Psoas muscle (tissue), 8 donors: ENCODE data around the gene BEND2. TPM values are rescaled to one million over a fixed set of nuclear protein-coding genes. Genes with fewer than 3 reads are reported as not detected.

Experiments used
- ATAC-seq, 4 donors: fragments of 200-7000 bp; cut with Tn5 transposase; one replicate each; pipeline ENCODE4 v1.9.1; 2020; ENCODE audit warnings: moderate library complexity in 3 of 4, mild to moderate bottlenecking in 2 of 4
- DNase-seq, 2 donors: peaks; one replicate each; pipeline ENCODE4 v3.0.0-alpha.2; 2020
- H3K27ac ChIP-seq: fragments of 200-600 bp; one replicate; pipeline ENCODE4 v1.8.0; 2022
- H3K27me3 ChIP-seq, 3 donors: fragments of 200-600 bp in 1 of 3; one replicate each; pipeline versions ENCODE4 v1.6.1 to v1.8.0; 2013 to 2022; ENCODE audit warnings: low read length in 2 of 3, mild to moderate bottlenecking in 2 of 3, moderate library complexity in 1 of 3; ENCODE audit not compliant: insufficient read depth in 3 of 3
- H3K36me3 ChIP-seq, 2 donors: fragments of 200-600 bp in 1 of 2; one replicate each; pipeline versions ENCODE4 v1.6.1 to v1.8.0; 2013 to 2022; ENCODE audit warnings: low read depth in 1 of 2, mild to moderate bottlenecking in 1 of 2, moderate library complexity in 1 of 2; ENCODE audit not compliant: insufficient read depth in 1 of 2
- H3K4me1 ChIP-seq: fragments of 200-600 bp; one replicate; pipeline ENCODE4 v1.8.0; 2022
- H3K4me3 ChIP-seq: fragments of 200-600 bp; one replicate; pipeline ENCODE4 v1.8.0; 2022; ENCODE audit warnings: mild to moderate bottlenecking
- H3K9me3 ChIP-seq: fragments of 200-600 bp; one replicate; pipeline ENCODE4 v1.8.0; 2022
- WGBS, 3 donors: extraction: QIAGEN DNeasy Blood & Tissue Kit; methylation state at CpG; one replicate each; pipeline versions ENCODE4 v1.1.6 to v1.1.7; 2013; 5-methylcytosine and 5-hydroxymethylcytosine counted together
- intact Hi-C, 2 donors: fragments of 100-400 bp; cut with DNase I; formaldehyde crosslinking; loops; one replicate each; pipeline versions ENCODE4 v1.11.0 to v1.14.2; 2022
- polyA plus RNA-seq, 3 donors: library from polyadenylated mRNA; stranded (reverse); fragments of 200-250 nt; gene quantifications; one replicate each; pipeline ENCODE4 v1.2.3, GENCODE V29; 2013
- total RNA-seq, 4 donors: library from RNA; stranded (reverse); fragmentation: NEBNext Ultra II Directional in 2 of 4; extraction: Animal tissue kit (Norgen Biotek cat#: 25700) in 2 of 4; gene quantifications; one replicate each; pipeline versions ENCODE4 v1.2.1 to v1.2.4, GENCODE V29; 2021 to 2023
- TF ChIP-seq, protein P1 (sequence below): fragments of 200-600 bp; IDR thresholded peaks from one replicate; pipeline ENCODE4 v1.8.0; 2022; ENCODE audit warnings: antibody characterized with exemption
- donor health status: healthy with polysubstance abuse.
- donor health status: DM: no; HTN: no; CAD: no; lungs with moderate emphysema.
- donor health status: Bipolar disorder and iron deficiency.
- donor health status: healthy.
- donor health status: DM: yes; HTN: yes; CAD: no.
- donor health status: DM: no; HTN: no; CAD: no.
- donor health status: DM: no; HTN: no; CAD: no.
- donor health status: DM: yes; HTN: yes; CAD: no.

The BEND2 gene
- total and polyA plus RNA-seq, 7 donors, result 0.03 to 0.30 (median 0.05) TPM; not detected in 3

DNA sequence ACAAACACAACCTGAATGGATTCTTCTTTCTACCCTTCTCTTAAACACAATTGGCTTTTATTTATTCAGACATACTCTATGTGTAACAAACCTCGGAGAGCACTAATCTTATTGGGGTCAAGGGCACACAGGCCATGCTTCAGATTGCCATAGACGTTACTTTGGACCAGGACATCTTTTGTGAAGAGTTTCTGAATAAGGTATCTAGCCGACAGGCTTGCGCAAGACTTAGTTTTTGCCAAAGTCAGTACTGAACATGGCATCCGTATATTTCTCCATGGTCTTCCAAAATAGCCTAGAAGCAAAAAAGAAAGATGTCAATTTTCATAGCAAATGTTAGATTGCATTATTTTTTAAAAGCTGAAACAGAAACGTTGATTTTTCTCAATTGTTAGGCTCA is 49.8 kb downstream of the BEND2 start:
- Histone ChIP-seq H3K4me1 (no peaks in the 10 kb centered on the region), H3K4me3 (no peak overlapping the region), H3K36me3 (no peaks in the 10 kb centered on the region), H3K27me3 (peaks cover 0 to 4% (median 0%) of the 10 kb centered on the region in 3 donors), H3K9me3 (no peaks in the 10 kb centered on the region), H3K27ac (no peak overlapping the region)
- intact Hi-C loops, result no loop called here
- 62 to 76% (median 75%) methylated on average over 6 of the region's 6 CpGs for WGBS, 3 donors
- no peak for DNase-seq
- ATAC-seq, result no peak
- TF ChIP-seq, protein P1, sequence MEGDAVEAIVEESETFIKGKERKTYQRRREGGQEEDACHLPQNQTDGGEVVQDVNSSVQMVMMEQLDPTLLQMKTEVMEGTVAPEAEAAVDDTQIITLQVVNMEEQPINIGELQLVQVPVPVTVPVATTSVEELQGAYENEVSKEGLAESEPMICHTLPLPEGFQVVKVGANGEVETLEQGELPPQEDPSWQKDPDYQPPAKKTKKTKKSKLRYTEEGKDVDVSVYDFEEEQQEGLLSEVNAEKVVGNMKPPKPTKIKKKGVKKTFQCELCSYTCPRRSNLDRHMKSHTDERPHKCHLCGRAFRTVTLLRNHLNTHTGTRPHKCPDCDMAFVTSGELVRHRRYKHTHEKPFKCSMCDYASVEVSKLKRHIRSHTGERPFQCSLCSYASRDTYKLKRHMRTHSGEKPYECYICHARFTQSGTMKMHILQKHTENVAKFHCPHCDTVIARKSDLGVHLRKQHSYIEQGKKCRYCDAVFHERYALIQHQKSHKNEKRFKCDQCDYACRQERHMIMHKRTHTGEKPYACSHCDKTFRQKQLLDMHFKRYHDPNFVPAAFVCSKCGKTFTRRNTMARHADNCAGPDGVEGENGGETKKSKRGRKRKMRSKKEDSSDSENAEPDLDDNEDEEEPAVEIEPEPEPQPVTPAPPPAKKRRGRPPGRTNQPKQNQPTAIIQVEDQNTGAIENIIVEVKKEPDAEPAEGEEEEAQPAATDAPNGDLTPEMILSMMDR, result no peak

DNA sequence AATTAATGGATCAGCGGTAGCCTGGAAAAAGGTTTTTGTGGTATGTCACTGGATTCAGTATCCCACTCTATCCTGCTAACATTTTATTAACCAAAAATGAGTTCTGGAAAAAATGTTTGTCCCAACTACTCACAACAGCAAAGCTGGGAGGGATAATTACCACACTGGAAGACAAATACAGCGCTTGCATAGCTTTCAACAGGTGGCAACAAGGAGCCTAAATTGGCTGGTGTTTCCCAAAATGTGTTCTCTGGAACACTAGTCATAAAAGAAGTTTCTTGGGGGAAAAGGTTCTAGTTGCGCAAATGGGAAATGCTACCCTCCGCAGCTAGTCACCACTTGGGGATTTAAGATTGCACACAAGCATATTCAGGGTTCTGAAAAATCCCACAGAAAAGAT is 54.6 kb downstream of the BEND2 start:
- ATAC-seq, result no peak
- intact Hi-C loops, result no loop called here
- Histone ChIP-seq H3K4me1 (no peaks in the 10 kb centered on the region), H3K4me3 (no peak overlapping the region), H3K9me3 (no peaks in the 10 kb centered on the region), H3K36me3 (no peaks in the 10 kb centered on the region), H3K27me3 (peaks cover 0 to 5% (median 0%) of the 10 kb centered on the region in 3 donors), H3K27ac (no peak overlapping the region)
- WGBS, 3 donors, result 83 to 91% (median 86%) methylated on average over 4 of the region's 4 CpGs
- TF ChIP-seq, protein P1, result no peak
- no peak for DNase-seq

DNA sequence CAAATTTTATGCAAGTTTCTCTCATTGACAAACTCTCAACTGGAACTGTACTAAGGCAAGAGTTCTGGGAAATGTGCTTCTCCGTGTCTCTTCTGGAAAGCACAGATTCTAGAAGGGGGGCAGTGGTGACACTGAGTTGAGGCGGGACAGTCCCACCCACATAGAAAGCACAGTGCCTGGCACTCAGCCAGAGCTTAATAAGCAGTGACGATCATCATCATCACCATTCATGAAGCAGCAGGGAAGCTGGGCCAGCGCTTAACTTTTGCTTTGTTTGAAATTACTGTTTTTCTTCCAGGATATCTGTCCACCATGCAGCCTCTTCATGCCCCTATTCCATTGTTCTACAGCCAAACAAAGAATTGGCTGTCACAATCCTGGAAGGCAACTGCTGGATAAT is 60.3 kb downstream of the BEND2 start:
- H3K27me3 ChIP-seq, result peaks cover 0 to 9% (median 0%) of the 10 kb centered on the region in 3 donors
- DNase-seq (no peak), ATAC-seq (no peak)
- intact Hi-C loops, result no loop called here
- 32 to 60% (median 42%) methylated on average over 4 of the region's 4 CpGs for WGBS, 3 donors
- TF ChIP-seq, protein P1, result no peak
- H3K4me1 ChIP-seq, result no peaks in the 10 kb centered on the region
- H3K27ac ChIP-seq, result no peak overlapping the region
- H3K9me3 ChIP-seq, result no peaks in the 10 kb centered on the region
- H3K4me3 ChIP-seq, result no peak overlapping the region
- H3K36me3 ChIP-seq, result no peaks in the 10 kb centered on the region

DNA sequence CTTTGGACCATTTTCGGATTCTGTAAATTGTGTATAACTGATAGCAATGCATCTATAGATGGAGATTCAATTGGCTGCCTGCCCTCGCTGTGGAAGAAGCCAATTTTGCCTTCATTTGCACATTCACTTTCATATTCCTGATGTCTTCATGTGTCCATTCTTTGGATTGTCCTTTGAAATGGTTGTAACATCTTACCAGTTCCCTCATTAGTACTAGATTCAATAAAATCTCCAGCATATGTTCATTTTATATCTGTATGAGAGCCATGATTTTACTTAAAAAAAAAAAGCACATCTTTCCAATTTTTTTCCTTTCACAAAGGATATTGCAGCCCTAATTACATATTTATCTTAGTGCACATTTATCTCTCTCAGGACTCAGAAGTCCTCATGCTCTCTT is 61.7 kb downstream of the BEND2 start:
- H3K27me3 ChIP-seq, result peaks cover 0 to 5% (median 0%) of the 10 kb centered on the region in 3 donors
- no peak overlapping the region for H3K4me3 ChIP-seq
- DNase-seq (no peak), ATAC-seq (no peak)
- H3K36me3 ChIP-seq, result no peaks in the 10 kb centered on the region
- 83 to 91% (median 84%) methylated on average over 2 of the region's 2 CpGs for WGBS, 3 donors
- no peak overlapping the region for H3K27ac ChIP-seq
- H3K9me3 ChIP-seq, result no peaks in the 10 kb centered on the region
- TF ChIP-seq, protein P1, result no peak
- intact Hi-C loops, result no loop called here
- H3K4me1 ChIP-seq, result no peaks in the 10 kb centered on the region

DNA sequence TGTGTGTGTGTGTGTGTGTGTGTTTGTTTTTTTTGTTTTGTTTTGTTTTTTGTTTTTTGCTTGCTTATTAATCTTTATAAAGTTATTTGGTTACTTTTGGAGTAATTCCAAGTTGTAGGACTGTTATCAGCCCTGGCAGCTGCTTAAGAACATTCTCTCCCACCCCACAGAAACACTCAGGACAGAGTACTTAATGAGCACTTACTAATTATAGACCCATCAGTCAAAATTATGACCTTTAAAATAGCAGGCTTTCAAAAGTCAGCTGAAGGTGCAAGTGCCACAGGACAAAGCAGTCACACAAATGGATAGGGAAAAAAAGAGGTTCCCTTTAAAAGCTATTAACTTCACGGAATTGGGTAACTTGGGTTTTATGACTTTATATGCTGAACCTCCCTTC is 69.0 kb downstream of the BEND2 start:
- no peaks in the 10 kb centered on the region for H3K4me1 ChIP-seq
- H3K4me3 ChIP-seq, result no peak overlapping the region
- DNase-seq (no peak), ATAC-seq (peak in 2 of 4 donors; percentile 87 to 89)
- intact Hi-C loops, result no loop called here
- H3K36me3 ChIP-seq, result no peaks in the 10 kb centered on the region
- H3K27me3 ChIP-seq, result no peaks in the 10 kb centered on the region
- TF ChIP-seq, protein P1, result no peak
- 32 to 72% (median 71%) methylated on average over 1 of the region's 1 CpG for WGBS, 3 donors
- no peak overlapping the region for H3K27ac ChIP-seq
- H3K9me3 ChIP-seq, result peaks cover 3% of the 10 kb centered on the region
